Natural killer cell treated with Interleukin-12 subunit alpha and Interleukin-12 subunit beta and Interleukin-15 and Interleukin-18, amount 100 ng/mL, for 72 hours (primary cell): ENCODE results near the gene AZGP1. TPM values are rescaled to one million over a fixed set of nuclear protein-coding genes. Genes with fewer than 3 reads are reported as not detected.
A peak's percentile ranks its signal among the peaks of the same experiment; 100 is the strongest.
"Not testable (repeated sequence)": the region's sequence is repeated elsewhere in the genome, so short reads cannot be mapped to it uniquely, and the experiment has no call there.

Experiments used
- ATAC-seq, 2 donors: fragments of 150-1000 bp; cut with Tn5 transposase in 1 of 2; sonication (Bioruptor Pico), chemical (Tn5 transposase) in 1 of 2; 2 replicates each; pipeline ENCODE4 v1.10.0; 2021
- DNase-seq: peaks from one replicate; pipeline ENCODE4 v3.0.0; 2022; ENCODE audit warnings: low spot score
- H3K27ac Mint-ChIP-seq, 2 donors: 1 replicate in 1 of 2; 2 replicates in 1 of 2; pipeline ENCODE4 v1.8.0; 2022; ENCODE audit warnings: mixed read lengths in 2 of 2, mild to moderate bottlenecking in 1 of 2, moderate library complexity in 1 of 2
- H3K27me3 Mint-ChIP-seq, 2 donors: 1 replicate in 1 of 2; 2 replicates in 1 of 2; pipeline ENCODE4 v1.8.0; 2022; ENCODE audit warnings: mixed read lengths in 2 of 2
- H3K36me3 Mint-ChIP-seq: one replicate; pipeline ENCODE4 v1.8.0; 2022; ENCODE audit warnings: mixed read lengths
- H3K4me1 Mint-ChIP-seq, 2 donors: 1 replicate in 1 of 2; 2 replicates in 1 of 2; pipeline ENCODE4 v1.8.0; 2022; ENCODE audit warnings: low read depth in 2 of 2, mixed read lengths in 2 of 2, mild to moderate bottlenecking in 1 of 2
- H3K4me3 Mint-ChIP-seq: one replicate; pipeline ENCODE4 v1.8.0; 2022; ENCODE audit warnings: mixed read lengths
- H3K9me3 Mint-ChIP-seq: 2 replicates; pipeline ENCODE4 v1.8.0; 2022; ENCODE audit warnings: mixed read lengths
- total RNA-seq, 2 donors: library from RNA; stranded (reverse); gene quantifications; one replicate each; pipeline ENCODE4 v1.2.3, GENCODE V29; 2022

The AZGP1 gene
- total RNA-seq = not detected

GRCh38 chr7:99975782-99976521, at the start of gene AZGP1:
Gene AZGP1, minus strand, starts transcription at chr7:99976031. Its CDS starts 11 bp downstream, at chr7:99976020.
- DNase-seq = no peak
- Mint-ChIP-seq H3K27ac (peak within 1 kb of the TSS in 1 of 2 donors; percentile 8), H3K36me3 (no peaks in the 10 kb centered on the region), H3K4me1 (peaks cover 0 to 7% of the 10 kb centered on the region in 2 donors), H3K4me3 (no peak within 1 kb of the TSS), H3K9me3 (no peaks in the 10 kb centered on the region), H3K27me3 (peaks cover 7 to 29% of the 10 kb centered on the region in 2 donors)
- ATAC-seq = peak; percentile 37 to 46

GRCh38 chr7:100024020-100024619, 48.3 kb upstream of the AZGP1 start:
- Mint-ChIP-seq H3K27ac (peak overlapping the region; percentile 76 to 77), H3K9me3 (no peaks in the 10 kb centered on the region), H3K4me3 (peak overlapping the region; percentile 22), H3K27me3 (no peaks in the 10 kb centered on the region), H3K36me3 (peaks cover 4% of the 10 kb centered on the region), H3K4me1 (peaks cover 13 to 25% of the 10 kb centered on the region in 2 donors)
- DNase-seq (no peak), ATAC-seq (no peak)

GRCh38 chr7:100023526-100023925, 47.7 kb upstream of the AZGP1 start:
- H3K9me3 Mint-ChIP-seq = no peaks in the 10 kb centered on the region
- no peaks in the 10 kb centered on the region for H3K27me3 Mint-ChIP-seq
- peak overlapping the region; percentile 20 for H3K4me3 Mint-ChIP-seq
- H3K27ac Mint-ChIP-seq = peak overlapping the region; percentile 76 to 77
- no peak for ATAC-seq
- DNase-seq = no peak
- H3K4me1 Mint-ChIP-seq = peaks cover 13 to 28% of the 10 kb centered on the region in 2 donors
- H3K36me3 Mint-ChIP-seq = peaks cover 4% of the 10 kb centered on the region

GRCh38 chr7:100022621-100023020, 46.8 kb upstream of the AZGP1 start:
- Mint-ChIP-seq H3K9me3 (no peaks in the 10 kb centered on the region), H3K27me3 (no peaks in the 10 kb centered on the region), H3K4me3 (peak overlapping the region; percentile 30), H3K36me3 (peaks cover 8% of the 10 kb centered on the region), H3K27ac (peak overlapping the region; percentile 76 to 77), H3K4me1 (peaks cover 19 to 33% of the 10 kb centered on the region in 2 donors)
- no peak for DNase-seq
- ATAC-seq = no peak

GRCh38 chr7:100021297-100021696, 45.5 kb upstream of the AZGP1 start:
- Mint-ChIP-seq H3K27ac (peak overlapping the region; percentile 76 to 77), H3K27me3 (no peaks in the 10 kb centered on the region), H3K4me1 (peaks cover 29 to 41% of the 10 kb centered on the region in 2 donors), H3K9me3 (no peaks in the 10 kb centered on the region), H3K36me3 (peaks cover 13% of the 10 kb centered on the region), H3K4me3 (peak overlapping the region; percentile 58)
- ATAC-seq (peak; percentile 59 to 80), DNase-seq (no peak)

- no peaks in the 10 kb centered on the region for H3K9me3 Mint-ChIP-seq
- no peak for ATAC-seq
- H3K4me3 Mint-ChIP-seq = peak overlapping the region; percentile 65
- H3K27me3 Mint-ChIP-seq = no peaks in the 10 kb centered on the region
- no peak for DNase-seq
- H3K4me1 Mint-ChIP-seq = peaks cover 38 to 44% of the 10 kb centered on the region in 2 donors
- peak overlapping the region; percentile 76 to 77 for H3K27ac Mint-ChIP-seq
- peaks cover 16% of the 10 kb centered on the region for H3K36me3 Mint-ChIP-seq
Measured at GRCh38 chr7:100019908-100020307, 44.1 kb upstream of the AZGP1 start.

GRCh38 chr7:100017875-100018274, 42.0 kb upstream of the AZGP1 start:
- Mint-ChIP-seq H3K36me3 (peaks cover 12% of the 10 kb centered on the region), H3K27ac (peak overlapping the region; percentile 34 to 77), H3K27me3 (no peaks in the 10 kb centered on the region), H3K4me1 (peaks cover 39 to 40% of the 10 kb centered on the region in 2 donors), H3K4me3 (peak overlapping the region; percentile 43), H3K9me3 (no peaks in the 10 kb centered on the region)
- no peak for ATAC-seq
- DNase-seq = no peak

- Mint-ChIP-seq H3K4me3 (peak overlapping the region; percentile 43), H3K9me3 (no peaks in the 10 kb centered on the region), H3K27ac (peak overlapping the region in 1 of 2 donors; percentile 34), H3K36me3 (peaks cover 12% of the 10 kb centered on the region), H3K4me1 (peaks cover 38 to 39% of the 10 kb centered on the region in 2 donors), H3K27me3 (no peaks in the 10 kb centered on the region)
- ATAC-seq = no peak
- no peak for DNase-seq
Measured at GRCh38 chr7:100017300-100017699, 41.5 kb upstream of the AZGP1 start.

GRCh38 chr7:100016215-100016901, 40.5 kb upstream of the AZGP1 start:
- DNase-seq (no peak), ATAC-seq (no peak)
- peaks cover 33 to 35% of the 10 kb centered on the region in 2 donors for H3K4me1 Mint-ChIP-seq
- peak overlapping the region; percentile 97 for H3K4me3 Mint-ChIP-seq
- peaks cover 12% of the 10 kb centered on the region for H3K36me3 Mint-ChIP-seq
- H3K27me3 Mint-ChIP-seq = peaks cover 3% of the 10 kb centered on the region in 2 donors
- H3K9me3 Mint-ChIP-seq = no peaks in the 10 kb centered on the region
- H3K27ac Mint-ChIP-seq = peak overlapping the region; percentile 92 to 96

GRCh38 chr7:100015232-100016214, 39.7 kb upstream of the AZGP1 start, which contains the start of gene ZKSCAN1:
Gene ZKSCAN1, plus strand, starts transcription at chr7:100015596. Its CDS starts 7,911 bp downstream, at chr7:100023507.
- Mint-ChIP-seq H3K9me3 (no peaks in the 10 kb centered on the region), H3K27me3 (peaks cover 5 to 6% of the 10 kb centered on the region in 2 donors), H3K36me3 (peaks cover 12% of the 10 kb centered on the region), H3K4me1 (peaks cover 28 to 33% of the 10 kb centered on the region in 2 donors), H3K27ac (peak within 1 kb of the TSS; percentile 92 to 96), H3K4me3 (peak within 1 kb of the TSS; percentile 97)
- ATAC-seq (peak; percentile 99), DNase-seq (peak; percentile 90)

- no peak for ATAC-seq
- peaks cover 12% of the 10 kb centered on the region for H3K36me3 Mint-ChIP-seq
- H3K27ac Mint-ChIP-seq = no peak overlapping the region
- peaks cover 5 to 6% of the 10 kb centered on the region in 2 donors for H3K27me3 Mint-ChIP-seq
- DNase-seq = no peak
- no peaks in the 10 kb centered on the region for H3K9me3 Mint-ChIP-seq
- H3K4me1 Mint-ChIP-seq = peaks cover 15 to 25% of the 10 kb centered on the region in 2 donors
- no peak overlapping the region for H3K4me3 Mint-ChIP-seq
Measured at GRCh38 chr7:100013328-100013676, 37.5 kb upstream of the AZGP1 start.

GRCh38 chr7:100012385-100013327, 36.8 kb upstream of the AZGP1 start:
- H3K9me3 Mint-ChIP-seq, H3K27ac Mint-ChIP-seq, ATAC-seq, H3K4me3 Mint-ChIP-seq, H3K36me3 Mint-ChIP-seq, H3K27me3 Mint-ChIP-seq, DNase-seq: not testable (repeated sequence)
- peaks cover 12 to 20% of the 10 kb centered on the region in 2 donors for H3K4me1 Mint-ChIP-seq
